ENCODE data around the gene VOPP1. TPM values are rescaled to one million over a fixed set of nuclear protein-coding genes. Genes with fewer than 3 reads are reported as not detected.

VOPP1 gene
- total RNA-seq, 2 experiments from 2014 or later: 64.9 to 67.2 TPM

- peaks cover 17% of the 10 kb centered on the region for H3K36me3 Mint-ChIP-seq
- peaks cover 45% of the 10 kb centered on the region for H3K4me1 Mint-ChIP-seq (ENCODE audit: low read depth)
- ChIA-PET CTCF (no interaction called here), POLR2A (no interaction called here)
- intact Hi-C loops (cut with micrococcal nuclease): no loop called here
- H3K27me3 Mint-ChIP-seq: no peaks in the 10 kb centered on the region
- DNase-seq: no peak
- no peaks in the 10 kb centered on the region for H3K9me3 Mint-ChIP-seq
- no peak overlapping the region for H3K27ac Mint-ChIP-seq
- H3K4me3 Mint-ChIP-seq: no peak overlapping the region
Observed at GRCh38 chr7:55496906-55497305, 75.4 kb downstream of the VOPP1 start.

DNA sequence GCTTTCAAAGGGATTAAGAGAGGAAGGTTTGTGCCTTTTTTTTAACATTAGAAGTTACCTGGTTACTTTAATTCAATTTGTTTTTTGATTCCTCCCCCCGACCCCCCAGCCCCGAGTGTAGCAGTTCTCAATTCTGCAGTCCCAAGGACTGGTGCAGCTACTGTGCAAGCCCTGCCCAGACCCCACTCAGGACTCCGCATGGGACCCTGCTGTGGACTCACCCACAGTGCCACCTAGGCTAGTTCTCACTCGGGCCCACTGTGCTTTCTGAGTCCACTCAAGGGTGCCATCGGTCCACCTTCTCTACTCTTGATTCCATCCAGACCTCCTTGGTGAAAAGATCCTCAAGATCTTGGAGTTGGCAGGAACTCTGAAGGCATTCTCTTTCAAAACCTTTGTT is 77.4 kb downstream of the VOPP1 start:
- POLR2A ChIA-PET: no interaction called here
- DNase-seq: no peak
- H3K9me3 Mint-ChIP-seq: no peaks in the 10 kb centered on the region
- H3K4me3 Mint-ChIP-seq: no peak overlapping the region
- peaks cover 44% of the 10 kb centered on the region for H3K4me1 Mint-ChIP-seq (ENCODE audit: low read depth)
- H3K27ac Mint-ChIP-seq: no peak overlapping the region
- H3K27me3 Mint-ChIP-seq: no peaks in the 10 kb centered on the region
- peaks cover 23% of the 10 kb centered on the region for H3K36me3 Mint-ChIP-seq
- intact Hi-C loops (cut with micrococcal nuclease): no loop called here
- CTCF ChIA-PET: interaction anchor here (1.1 kb wide), 1 partner anchor 30 kb away, joined by 3 read pairs; no protein-coding TSS in a partner anchor

GRCh38 chr7:55493408-55493807 is 78.9 kb downstream of the VOPP1 start:
- H3K4me3 Mint-ChIP-seq: no peak overlapping the region
- POLR2A ChIA-PET: no interaction called here
- DNase-seq: peak; percentile 47
- intact Hi-C loops (cut with micrococcal nuclease): no loop called here
- H3K9me3 Mint-ChIP-seq: no peaks in the 10 kb centered on the region
- peaks cover 48% of the 10 kb centered on the region for H3K4me1 Mint-ChIP-seq (ENCODE audit: low read depth)
- H3K27ac Mint-ChIP-seq: no peak overlapping the region
- peaks cover 33% of the 10 kb centered on the region for H3K36me3 Mint-ChIP-seq
- H3K27me3 Mint-ChIP-seq: no peaks in the 10 kb centered on the region
- CTCF ChIA-PET: no interaction called here

- Mint-ChIP-seq H3K4me3 (no peak overlapping the region), H3K27me3 (no peaks in the 10 kb centered on the region), H3K36me3 (peaks cover 43% of the 10 kb centered on the region), H3K27ac (no peak overlapping the region), H3K4me1 (ENCODE audit: low read depth) (peaks cover 66% of the 10 kb centered on the region), H3K9me3 (no peaks in the 10 kb centered on the region)
- ChIA-PET CTCF (interaction anchor here (0.6 kb wide), 1 partner anchor 12 kb away, joined by 3 read pairs; no protein-coding TSS in a partner anchor), POLR2A (no interaction called here)
- intact Hi-C loops (cut with micrococcal nuclease): no loop called here
- DNase-seq: no peak
Observed at GRCh38 chr7:55491346-55491745, 81.0 kb downstream of the VOPP1 start.

- Mint-ChIP-seq H3K4me1 (ENCODE audit: low read depth) (peaks cover 69% of the 10 kb centered on the region), H3K36me3 (peaks cover 47% of the 10 kb centered on the region), H3K27me3 (no peaks in the 10 kb centered on the region), H3K9me3 (no peaks in the 10 kb centered on the region), H3K4me3 (no peak overlapping the region), H3K27ac (no peak overlapping the region)
- CTCF ChIA-PET: no interaction called here
- no peak for DNase-seq
- intact Hi-C loops (cut with micrococcal nuclease): no loop called here
- POLR2A ChIA-PET: no interaction called here
Observed at GRCh38 chr7:55490099-55490498, 82.2 kb downstream of the VOPP1 start.

DNA sequence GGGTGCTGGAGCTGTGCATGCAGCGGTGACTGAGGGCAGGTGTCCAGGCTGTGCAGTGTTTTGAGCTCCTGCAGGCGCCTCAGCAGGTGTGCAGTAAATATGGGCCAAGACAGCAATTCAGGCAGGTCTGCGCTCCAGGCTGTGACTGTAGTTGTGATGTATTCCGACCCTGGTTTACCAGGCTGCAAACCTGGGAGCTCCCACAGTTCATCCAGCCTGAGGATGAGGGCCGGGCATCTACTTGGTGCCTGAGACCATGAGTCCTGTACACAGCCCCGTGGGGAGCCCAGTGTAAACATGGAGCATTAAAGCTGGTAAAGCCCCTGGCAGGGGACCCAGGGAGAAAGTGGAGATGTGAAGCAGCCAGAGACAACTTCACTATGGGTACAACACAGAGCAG is 82.8 kb downstream of the VOPP1 start:
- no peak overlapping the region for H3K4me3 Mint-ChIP-seq
- no peaks in the 10 kb centered on the region for H3K27me3 Mint-ChIP-seq
- H3K4me1 Mint-ChIP-seq (ENCODE audit: low read depth): peaks cover 75% of the 10 kb centered on the region
- CTCF ChIA-PET: interaction anchor here (1.0 kb wide), 1 partner anchor 21 kb away, joined by 3 read pairs; no protein-coding TSS in a partner anchor
- POLR2A ChIA-PET: no interaction called here
- H3K27ac Mint-ChIP-seq: no peak overlapping the region
- H3K36me3 Mint-ChIP-seq: peaks cover 48% of the 10 kb centered on the region
- DNase-seq: no peak
- intact Hi-C loops (cut with micrococcal nuclease): no loop called here
- H3K9me3 Mint-ChIP-seq: no peaks in the 10 kb centered on the region

DNA sequence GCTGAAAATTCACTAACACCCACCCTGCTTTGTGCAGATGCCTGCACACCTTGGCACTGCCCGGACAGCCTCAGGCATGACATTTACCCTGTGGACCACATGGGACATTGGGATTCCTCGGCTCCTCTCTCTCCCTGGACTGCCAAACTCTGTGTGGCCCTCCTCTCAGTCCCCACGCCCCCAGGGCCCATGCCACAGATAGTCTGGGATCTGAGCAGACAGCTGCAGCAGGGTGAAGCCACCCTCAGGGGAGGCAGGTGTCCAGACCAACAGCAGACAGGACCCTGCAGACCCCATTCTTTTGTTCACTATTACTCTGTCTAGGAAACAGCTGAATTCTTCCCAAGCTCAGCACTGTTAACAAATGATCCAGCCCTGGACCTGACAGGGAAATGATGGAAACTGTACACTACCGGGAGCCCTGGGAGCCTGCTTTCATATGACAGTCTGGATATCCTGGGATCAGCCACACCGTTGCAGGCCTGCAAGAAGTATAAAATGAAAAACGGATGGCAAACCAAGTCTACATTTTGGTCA is 83.4 kb downstream of the VOPP1 start:
- no peak overlapping the region for H3K4me3 Mint-ChIP-seq
- H3K27me3 Mint-ChIP-seq: no peaks in the 10 kb centered on the region
- peaks cover 54% of the 10 kb centered on the region for H3K36me3 Mint-ChIP-seq
- DNase-seq: no peak
- intact Hi-C loops (cut with micrococcal nuclease): no loop called here
- no peaks in the 10 kb centered on the region for H3K9me3 Mint-ChIP-seq
- ChIA-PET CTCF (interaction anchor here (1.0 kb wide), 1 partner anchor 20 kb away, joined by 3 read pairs; no protein-coding TSS in a partner anchor), POLR2A (no interaction called here)
- no peak overlapping the region for H3K27ac Mint-ChIP-seq
- peaks cover 79% of the 10 kb centered on the region for H3K4me1 Mint-ChIP-seq (ENCODE audit: low read depth)

DNA sequence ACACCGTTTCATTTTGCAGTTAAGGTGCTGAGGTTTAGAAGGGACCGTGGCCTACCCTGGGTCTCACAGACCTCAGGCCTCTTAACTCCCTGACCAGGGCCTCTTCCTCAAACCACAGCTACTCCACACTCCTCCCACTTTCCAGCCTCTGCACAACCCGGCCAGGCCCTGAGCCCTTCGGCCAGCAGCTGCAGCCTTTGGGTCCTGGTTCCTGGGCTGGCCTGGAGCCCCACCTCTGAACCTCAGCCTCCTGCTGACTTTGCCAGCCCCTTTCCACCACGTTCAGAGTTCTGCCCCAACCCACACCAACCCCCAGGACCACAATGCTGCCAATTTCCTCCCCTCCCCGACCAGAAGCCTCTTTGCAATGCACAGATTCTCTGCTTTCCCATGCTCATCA is 84.1 kb downstream of the VOPP1 start:
- H3K36me3 Mint-ChIP-seq: peaks cover 55% of the 10 kb centered on the region
- no peaks in the 10 kb centered on the region for H3K9me3 Mint-ChIP-seq
- no peak overlapping the region for H3K4me3 Mint-ChIP-seq
- CTCF ChIA-PET: no interaction called here
- intact Hi-C loops (cut with micrococcal nuclease): no loop called here
- H3K4me1 Mint-ChIP-seq (ENCODE audit: low read depth): peaks cover 77% of the 10 kb centered on the region
- no peak overlapping the region for H3K27ac Mint-ChIP-seq
- POLR2A ChIA-PET: no interaction called here
- H3K27me3 Mint-ChIP-seq: no peaks in the 10 kb centered on the region
- no peak for DNase-seq

- Mint-ChIP-seq H3K4me1 (ENCODE audit: low read depth) (peaks cover 81% of the 10 kb centered on the region), H3K27ac (no peak overlapping the region), H3K36me3 (peaks cover 48% of the 10 kb centered on the region), H3K27me3 (no peaks in the 10 kb centered on the region), H3K9me3 (no peaks in the 10 kb centered on the region), H3K4me3 (no peak overlapping the region)
- ChIA-PET POLR2A (no interaction called here), CTCF (no interaction called here)
- intact Hi-C loops (cut with micrococcal nuclease): no loop called here
- DNase-seq: no peak
Observed at GRCh38 chr7:55486991-55487390, 85.3 kb downstream of the VOPP1 start.

DNA sequence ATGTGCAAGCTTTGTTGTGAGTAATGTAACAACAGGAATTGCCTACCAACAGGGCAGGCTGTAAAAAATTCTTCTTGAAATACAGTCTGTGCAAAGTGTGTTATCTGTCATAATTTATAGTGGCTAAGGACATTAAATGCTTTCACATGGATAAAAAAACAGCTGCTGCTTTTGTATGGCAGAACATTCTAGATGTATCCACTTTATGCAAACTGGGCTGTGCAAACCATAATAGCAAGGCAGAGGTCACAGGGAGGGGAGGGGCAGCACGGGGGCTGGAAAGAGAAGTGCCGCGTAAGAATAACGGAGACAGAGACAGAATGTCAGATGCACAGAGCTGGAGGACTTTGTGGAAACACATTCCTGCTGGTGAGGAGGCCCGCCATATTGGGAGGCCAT is 86.1 kb downstream of the VOPP1 start:
- POLR2A ChIA-PET: no interaction called here
- intact Hi-C loops (cut with micrococcal nuclease): no loop called here
- Mint-ChIP-seq H3K4me1 (ENCODE audit: low read depth) (peaks cover 85% of the 10 kb centered on the region), H3K36me3 (peaks cover 45% of the 10 kb centered on the region), H3K27me3 (no peaks in the 10 kb centered on the region), H3K4me3 (no peak overlapping the region), H3K27ac (peak overlapping the region; percentile 19), H3K9me3 (no peaks in the 10 kb centered on the region)
- no peak for DNase-seq
- CTCF ChIA-PET: no interaction called here

GRCh38 chr7:55485501-55486191 is 86.7 kb downstream of the VOPP1 start:
- no peak for DNase-seq
- no peaks in the 10 kb centered on the region for H3K27me3 Mint-ChIP-seq
- no peak overlapping the region for H3K4me3 Mint-ChIP-seq
- ChIA-PET POLR2A (no interaction called here), CTCF (no interaction called here)
- H3K27ac Mint-ChIP-seq: no peak overlapping the region
- peaks cover 49% of the 10 kb centered on the region for H3K36me3 Mint-ChIP-seq
- H3K4me1 Mint-ChIP-seq (ENCODE audit: low read depth): peaks cover 90% of the 10 kb centered on the region
- no peaks in the 10 kb centered on the region for H3K9me3 Mint-ChIP-seq
- intact Hi-C loops (cut with micrococcal nuclease): loop anchor here (2.0 kb wide), 1 partner anchor 17 kb away; no protein-coding TSS in a partner anchor

- intact Hi-C loops (cut with micrococcal nuclease): loop anchor here (2.0 to 5.0 kb wide), 2 partner anchors 16 to 32 kb away; no protein-coding TSS in a partner anchor
- Mint-ChIP-seq H3K36me3 (peaks cover 46% of the 10 kb centered on the region), H3K27ac (peak overlapping the region; percentile 52), H3K9me3 (no peaks in the 10 kb centered on the region), H3K4me1 (ENCODE audit: low read depth) (peaks cover 90% of the 10 kb centered on the region), H3K4me3 (no peak overlapping the region), H3K27me3 (no peaks in the 10 kb centered on the region)
- peak; percentile 3 for DNase-seq
- ChIA-PET CTCF (no interaction called here), POLR2A (no interaction called here)
Observed at GRCh38 chr7:55484834-55485233, 87.5 kb downstream of the VOPP1 start.

DNA sequence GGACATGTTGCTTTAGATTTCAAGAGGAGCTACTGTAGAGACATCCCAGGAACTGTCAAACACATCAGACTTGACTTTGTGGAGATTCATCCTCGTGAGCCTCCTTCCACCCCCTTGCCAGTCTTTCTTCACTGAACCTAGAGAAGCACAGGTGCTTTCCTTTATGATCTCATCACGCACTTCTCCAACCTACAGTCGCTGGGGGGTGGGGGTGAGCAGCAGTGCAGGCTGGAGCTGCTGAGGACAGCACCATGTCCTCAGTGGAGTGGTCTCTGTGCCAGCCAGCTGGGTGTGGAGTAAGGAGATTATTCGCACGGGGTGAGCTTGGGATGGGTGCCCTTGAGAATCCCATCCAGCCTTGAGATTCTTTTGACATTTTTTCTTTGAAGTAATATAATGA is 88.1 kb downstream of the VOPP1 start:
- peak; percentile 47 for DNase-seq
- Mint-ChIP-seq H3K27me3 (no peaks in the 10 kb centered on the region), H3K4me1 (ENCODE audit: low read depth) (peaks cover 85% of the 10 kb centered on the region), H3K27ac (peak overlapping the region; percentile 74), H3K36me3 (peaks cover 40% of the 10 kb centered on the region), H3K4me3 (no peak overlapping the region), H3K9me3 (no peaks in the 10 kb centered on the region)
- intact Hi-C loops (cut with micrococcal nuclease): loop anchor here (2.0 to 5.0 kb wide), 2 partner anchors 15 to 33 kb away; no protein-coding TSS in a partner anchor
- ChIA-PET CTCF (no interaction called here), POLR2A (no interaction called here)

Data from activated CD4-positive, alpha-beta memory T cell treated with anti-CD3 and anti-CD28 coated beads for 36 hours (primary cell).